ENCODE results near the gene DRAM1. TPM values are rescaled to one million over a fixed set of nuclear protein-coding genes. Genes with fewer than 3 reads are reported as not detected.

The DRAM1 gene
- total RNA-seq = 1 to 10 TPM; 4.4 to 4.5 TPM
- 13.1 TPM for polyA plus RNA-seq (ENCODE audit: insufficient read depth, low read depth, low replicate concordance)
- long read RNA-seq, donor 1, partial matches to known transcripts = 14 of 83 reads
- long read RNA-seq, donor 1, other reads (novel, unspliced or antisense) = 69 of 83 reads
- long read RNA-seq, donor 2, partial matches to known transcripts = 57 of 72 reads
- long read RNA-seq, donor 2, other reads (novel, unspliced or antisense) = 15 of 72 reads

- Histone ChIP-seq H3K9me3 (no peaks in the 10 kb centered on the region), H3K27ac (peak within 1 kb of the TSS; percentile 89 to 96), H3K36me3 (ENCODE audit: low read depth, missing control alignments) (no peaks in the 10 kb centered on the region), H3K4me1 (no peaks in the 10 kb centered on the region), H3K27me3 (no peaks in the 10 kb centered on the region), H3K4me3 (peak within 1 kb of the TSS; percentile 86 to 88)
- intact Hi-C loops (cut with DNase I; ENCODE audit: low total_unique reads) = no loop called here
- WGBS, 2 donors = 0 to 1% methylated on average over 48 to 68 of the region's 105 CpGs
- TF ChIP-seq POLR2A (IDR thresholded peaks at IDR 0.05) = no peak
- peak in 1 of 3 experiments; percentile 7 for TF ChIP-seq CTCF (IDR thresholded peaks at IDR 0.05)
- peak; percentile 88 for DNase-seq
Observed at GRCh38 chr12:101876861-101877805, at the start of gene DRAM1. DRAM1 (plus strand) TSS chr12:101877580; CDS start chr12:101877790, 210 bp downstream.

GRCh38 chr12:101828463-101829196 is 48.8 kb upstream of the DRAM1 start:
- no peaks in the 10 kb centered on the region for H3K36me3 ChIP-seq (ENCODE audit: low read depth, missing control alignments)
- H3K4me1 ChIP-seq = peaks cover 3% of the 10 kb centered on the region
- no peak for DNase-seq
- intact Hi-C loops (cut with DNase I; ENCODE audit: low total_unique reads) = no loop called here
- TF ChIP-seq POLR2A (IDR thresholded peaks at IDR 0.05) (no peak), CTCF (IDR thresholded peaks at IDR 0.05) (no peak)
- H3K27me3 ChIP-seq = no peaks in the 10 kb centered on the region
- H3K27ac ChIP-seq = no peak overlapping the region
- no peaks in the 10 kb centered on the region for H3K9me3 ChIP-seq
- H3K4me3 ChIP-seq = no peak overlapping the region
- WGBS, 2 donors = 94 to 97% methylated on average over 6 of the region's 6 CpGs

GRCh38 chr12:101829639-101830366 is 47.6 kb upstream of the DRAM1 start:
- Histone ChIP-seq H3K36me3 (ENCODE audit: low read depth, missing control alignments) (no peaks in the 10 kb centered on the region), H3K27ac (peak overlapping the region; percentile 59 to 79), H3K4me1 (peaks cover 3% of the 10 kb centered on the region), H3K27me3 (no peaks in the 10 kb centered on the region), H3K4me3 (peak overlapping the region; percentile 68 to 82), H3K9me3 (no peaks in the 10 kb centered on the region)
- WGBS, 2 donors = 3% methylated on average over 11 of the region's 11 CpGs
- DNase-seq = no peak
- TF ChIP-seq POLR2A (IDR thresholded peaks at IDR 0.05) (no peak), CTCF (IDR thresholded peaks at IDR 0.05) (no peak)
- intact Hi-C loops (cut with DNase I; ENCODE audit: low total_unique reads) = loop anchor here (10.0 kb wide), 1 partner anchor 55 kb away; no protein-coding TSS in a partner anchor
